SK-N-SH (cell line): ENCODE results near the gene MAN2B2.

Experiments used
- CTCF ChIP-seq: fragments of 200-600 bp; sonication (generic); IDR thresholded peaks from 2 replicates; pipeline ENCODE4 v1.6.1; 2017; ENCODE audit warnings: antibody characterized with exemption, mild to moderate bottlenecking, moderate library complexity
- RXRA ChIP-seq: IDR thresholded peaks from 2 replicates; pipeline ENCODE4 v1.4.0; 2012; ENCODE audit warnings: low read depth, mild to moderate bottlenecking, borderline replicate concordance

GRCh38 chr4:6622744-6623143 is 47.8 kb downstream of the MAN2B2 start:
- TF ChIP-seq CTCF (no peak), RXRA (no peak)
